T-helper 2 cell treated with Interferon-gamma antibody and Interleukin-4, amounts not matched to agents 5 μg/mL and 100 μg/mL, for 36 hours (primary cell): ENCODE measurements around the gene NIT1.

Source experiments
- DNase-seq: peaks from one replicate; pipeline ENCODE4 v3.0.0; 2021; ENCODE audit warnings: low spot score
- H3K27ac Mint-ChIP-seq: one replicate; pipeline ENCODE4 v1.8.0; 2021; ENCODE audit warnings: mild to moderate bottlenecking, mixed read lengths
- H3K27me3 Mint-ChIP-seq: one replicate; pipeline ENCODE4 v1.8.0; 2021; ENCODE audit warnings: low read depth, mixed read lengths
- H3K36me3 Mint-ChIP-seq: one replicate; pipeline ENCODE4 v1.8.0; 2021; ENCODE audit warnings: low read depth, mixed read lengths
- H3K4me1 Mint-ChIP-seq: one replicate; pipeline ENCODE4 v1.8.0; 2021; ENCODE audit warnings: low read depth, mixed read lengths
- H3K4me3 Mint-ChIP-seq: one replicate; pipeline ENCODE4 v1.8.0; 2022; ENCODE audit warnings: mild to moderate bottlenecking, moderate library complexity, mixed read lengths
- H3K9me3 Mint-ChIP-seq: one replicate; pipeline ENCODE4 v1.8.0; 2021; ENCODE audit warnings: mixed read lengths

Gene NIT1

GRCh38 chr1:161137881-161138280, 20.0 kb downstream of the NIT1 start:
- H3K27ac Mint-ChIP-seq = no peak overlapping the region
- H3K4me1 Mint-ChIP-seq = peaks cover 2% of the 10 kb centered on the region
- no peaks in the 10 kb centered on the region for H3K27me3 Mint-ChIP-seq
- no peak for DNase-seq
- H3K9me3 Mint-ChIP-seq = no peaks in the 10 kb centered on the region
- no peak overlapping the region for H3K4me3 Mint-ChIP-seq
- H3K36me3 Mint-ChIP-seq = no peaks in the 10 kb centered on the region

DNA sequence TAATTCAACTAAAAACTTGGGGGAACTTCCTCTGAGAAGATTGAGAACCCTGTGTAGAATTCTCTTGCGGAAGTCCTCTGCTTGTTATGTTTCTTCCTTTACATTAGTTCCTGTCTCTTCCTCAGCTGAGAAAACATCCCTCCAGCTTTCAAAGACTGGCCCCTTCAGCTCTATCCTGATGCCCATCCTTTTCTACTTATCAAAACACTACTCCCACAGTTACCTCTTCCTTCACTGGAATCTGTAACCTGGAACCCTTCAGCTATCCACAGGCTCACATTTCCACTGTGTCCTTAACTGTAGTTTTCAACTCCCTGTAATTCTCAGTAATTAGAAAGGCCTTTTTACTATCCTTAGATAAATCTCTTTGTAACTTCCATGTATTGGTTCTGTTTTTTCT, 20.5 kb downstream of the NIT1 start:
- Mint-ChIP-seq H3K4me1 (peaks cover 2% of the 10 kb centered on the region), H3K27me3 (no peaks in the 10 kb centered on the region), H3K9me3 (no peaks in the 10 kb centered on the region), H3K36me3 (no peaks in the 10 kb centered on the region), H3K4me3 (no peak overlapping the region), H3K27ac (no peak overlapping the region)
- no peak for DNase-seq

- no peak for DNase-seq
- no peak overlapping the region for H3K27ac Mint-ChIP-seq
- no peaks in the 10 kb centered on the region for H3K9me3 Mint-ChIP-seq
- peaks cover 2% of the 10 kb centered on the region for H3K4me1 Mint-ChIP-seq
- no peaks in the 10 kb centered on the region for H3K36me3 Mint-ChIP-seq
- no peak overlapping the region for H3K4me3 Mint-ChIP-seq
- H3K27me3 Mint-ChIP-seq = no peaks in the 10 kb centered on the region
Observed at GRCh38 chr1:161139766-161140165, 21.9 kb downstream of the NIT1 start.

DNA sequence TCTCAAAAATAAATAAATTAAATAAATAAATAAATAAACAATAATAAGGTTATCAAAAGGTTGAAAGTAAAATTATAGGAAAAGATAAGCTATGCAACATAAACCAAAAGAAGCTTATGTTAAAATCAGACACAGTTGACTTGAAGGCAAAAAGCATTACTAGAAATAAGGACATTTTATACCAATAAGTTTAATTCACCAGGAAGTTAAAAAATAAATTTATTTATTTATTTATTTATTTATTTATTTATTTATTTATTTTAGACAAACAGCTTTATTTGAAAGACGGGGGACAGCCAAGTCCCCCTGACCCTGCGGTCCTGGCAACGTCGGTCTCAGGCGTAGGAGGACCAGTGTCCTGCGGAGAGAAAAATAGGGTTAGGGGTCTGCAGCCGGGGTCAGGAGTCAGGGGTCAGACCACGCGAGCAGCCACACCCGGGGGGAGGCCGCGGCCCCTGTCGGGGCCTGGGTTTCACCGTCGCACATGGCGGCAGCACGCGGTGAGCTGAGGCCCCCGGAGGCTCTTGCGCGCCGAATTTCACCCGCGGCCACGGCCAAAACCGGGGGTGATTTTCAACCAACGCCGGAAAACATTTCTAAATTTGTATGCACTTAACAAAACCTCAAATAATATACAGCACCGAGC, 23.0 kb downstream of the NIT1 start:
- H3K4me1 Mint-ChIP-seq = no peaks in the 10 kb centered on the region
- H3K9me3 Mint-ChIP-seq = no peaks in the 10 kb centered on the region
- no peak for DNase-seq
- H3K4me3 Mint-ChIP-seq = no peak overlapping the region
- no peaks in the 10 kb centered on the region for H3K36me3 Mint-ChIP-seq
- no peaks in the 10 kb centered on the region for H3K27me3 Mint-ChIP-seq
- no peak overlapping the region for H3K27ac Mint-ChIP-seq

- Mint-ChIP-seq H3K36me3 (no peaks in the 10 kb centered on the region), H3K4me3 (no peak overlapping the region), H3K27ac (no peak overlapping the region), H3K4me1 (no peaks in the 10 kb centered on the region), H3K9me3 (no peaks in the 10 kb centered on the region), H3K27me3 (no peaks in the 10 kb centered on the region)
- no peak for DNase-seq
Observed at GRCh38 chr1:161145832-161146231, 27.9 kb downstream of the NIT1 start.

- Mint-ChIP-seq H3K36me3 (peaks cover 20% of the 10 kb centered on the region), H3K27ac (peak overlapping the region; percentile 100), H3K9me3 (no peaks in the 10 kb centered on the region), H3K4me1 (peaks cover 16% of the 10 kb centered on the region), H3K4me3 (peak overlapping the region; percentile 98), H3K27me3 (no peaks in the 10 kb centered on the region)
- no peak for DNase-seq
Observed at GRCh38 chr1:161153176-161153575, 35.3 kb downstream of the NIT1 start.

GRCh38 chr1:161153682-161154337, 35.9 kb downstream of the NIT1 start, which contains the start of gene UFC1:
UFC1 (plus strand) TSS chr1:161153978; CDS start chr1:161153998, 20 bp downstream.
- Mint-ChIP-seq H3K4me3 (peak within 1 kb of the TSS; percentile 98), H3K9me3 (no peaks in the 10 kb centered on the region), H3K4me1 (peaks cover 21% of the 10 kb centered on the region), H3K36me3 (peaks cover 25% of the 10 kb centered on the region), H3K27ac (peak within 1 kb of the TSS; percentile 100), H3K27me3 (no peaks in the 10 kb centered on the region)
- peak; percentile 79 for DNase-seq

GRCh38 chr1:161157867-161158266, 40.0 kb downstream of the NIT1 start:
- Mint-ChIP-seq H3K4me1 (peaks cover 39% of the 10 kb centered on the region), H3K4me3 (peak overlapping the region; percentile 25), H3K36me3 (peaks cover 42% of the 10 kb centered on the region), H3K27me3 (no peaks in the 10 kb centered on the region), H3K27ac (peak overlapping the region; percentile 55), H3K9me3 (no peaks in the 10 kb centered on the region)
- no peak for DNase-seq

DNA sequence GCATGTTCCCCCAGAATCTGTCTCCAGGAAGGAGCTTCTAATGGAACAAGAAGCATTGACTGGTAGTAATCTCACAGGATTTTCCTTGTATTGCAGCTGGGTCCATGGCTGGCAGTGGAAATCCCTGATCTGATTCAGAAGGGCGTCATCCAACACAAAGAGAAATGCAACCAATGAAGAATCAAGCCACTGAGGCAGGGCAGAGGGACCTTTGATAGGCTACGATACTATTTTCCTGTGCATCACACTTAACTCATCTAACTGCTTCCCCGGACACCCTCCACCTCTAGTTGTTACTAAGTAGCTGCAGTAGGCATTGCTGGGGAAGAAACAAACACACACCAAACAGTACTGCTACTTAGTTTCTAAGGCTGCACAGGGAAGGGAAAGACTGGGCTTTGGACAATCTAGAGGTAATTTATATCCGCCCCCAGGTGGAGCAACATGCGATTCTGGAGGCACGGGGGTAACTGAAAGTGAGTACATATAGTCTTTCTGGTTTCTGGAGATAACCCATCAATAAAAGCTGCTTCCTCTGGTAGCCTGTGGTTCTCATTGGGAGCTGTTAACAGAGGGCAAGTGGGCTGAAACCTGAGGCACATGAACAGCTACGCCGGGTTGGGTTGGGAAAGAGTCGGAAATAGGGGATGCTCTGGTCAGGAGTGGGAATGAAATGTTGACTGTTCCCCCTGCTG, 40.6 kb downstream of the NIT1 start:
- H3K27ac Mint-ChIP-seq = peak overlapping the region; percentile 91
- H3K4me3 Mint-ChIP-seq = peak overlapping the region; percentile 88
- H3K4me1 Mint-ChIP-seq = peaks cover 37% of the 10 kb centered on the region
- no peak for DNase-seq
- peaks cover 47% of the 10 kb centered on the region for H3K36me3 Mint-ChIP-seq
- H3K9me3 Mint-ChIP-seq = no peaks in the 10 kb centered on the region
- H3K27me3 Mint-ChIP-seq = no peaks in the 10 kb centered on the region

DNA sequence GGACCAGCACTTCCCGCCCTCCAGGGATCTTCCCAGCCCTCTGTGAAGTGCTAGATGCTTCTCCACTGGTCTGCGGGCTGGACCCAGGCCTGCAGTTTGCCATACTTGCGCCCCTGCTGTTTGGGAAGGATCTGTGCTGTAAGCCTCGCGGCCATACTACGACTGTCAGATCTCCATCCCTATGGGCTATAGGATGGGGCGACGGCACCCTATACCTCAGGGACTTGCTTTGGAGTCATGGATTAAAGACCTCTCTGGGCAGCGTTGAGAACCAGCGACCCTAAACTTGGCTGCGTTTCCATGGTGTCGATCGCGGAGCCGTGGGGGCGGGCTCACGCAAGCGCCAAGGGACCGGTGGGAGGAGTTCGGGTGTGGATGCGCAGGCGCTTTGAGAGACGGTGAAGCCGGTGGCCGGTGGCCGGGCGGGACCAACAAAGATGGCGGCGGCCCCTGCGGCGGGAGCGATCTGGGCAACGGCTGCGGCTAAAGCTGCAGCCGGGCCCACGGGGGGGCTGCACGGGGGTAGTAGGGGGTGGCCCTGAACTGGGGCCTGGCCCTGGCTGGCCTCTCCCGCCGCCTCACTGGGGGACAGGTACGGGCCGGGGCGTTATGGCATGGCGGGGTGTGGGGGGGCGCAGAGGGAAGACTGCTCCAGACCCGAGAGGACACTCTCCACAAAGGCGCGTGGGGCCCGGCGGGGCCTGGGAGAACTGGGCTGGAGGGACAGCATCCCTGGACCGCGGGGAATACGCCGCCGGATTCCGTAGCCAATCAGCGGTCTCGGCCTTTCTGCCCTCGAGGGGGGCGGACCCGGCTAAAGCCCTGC, 41.4 kb downstream of the NIT1 start, which contains the start of gene USP21:
TSS of gene USP21 (plus strand) at position 414 of the 826 bp plus-strand sequence. CDS start 1,141 bp downstream, outside the sequence.
- DNase-seq = peak; percentile 91
- H3K27me3 Mint-ChIP-seq = no peaks in the 10 kb centered on the region
- peaks cover 53% of the 10 kb centered on the region for H3K36me3 Mint-ChIP-seq
- peaks cover 36% of the 10 kb centered on the region for H3K4me1 Mint-ChIP-seq
- no peaks in the 10 kb centered on the region for H3K9me3 Mint-ChIP-seq
- H3K27ac Mint-ChIP-seq = peak within 1 kb of the TSS; percentile 91
- peak within 1 kb of the TSS; percentile 88 for H3K4me3 Mint-ChIP-seq

- Mint-ChIP-seq H3K4me3 (peak overlapping the region; percentile 88), H3K27me3 (no peaks in the 10 kb centered on the region), H3K4me1 (peaks cover 34% of the 10 kb centered on the region), H3K9me3 (no peaks in the 10 kb centered on the region), H3K36me3 (peaks cover 56% of the 10 kb centered on the region), H3K27ac (peak overlapping the region; percentile 78)
- DNase-seq = no peak
Observed at GRCh38 chr1:161159913-161160243, 42.0 kb downstream of the NIT1 start.

GRCh38 chr1:161160671-161161145, 42.8 kb downstream of the NIT1 start:
- DNase-seq = no peak
- H3K4me1 Mint-ChIP-seq = peaks cover 34% of the 10 kb centered on the region
- H3K27me3 Mint-ChIP-seq = no peaks in the 10 kb centered on the region
- peaks cover 53% of the 10 kb centered on the region for H3K36me3 Mint-ChIP-seq
- H3K9me3 Mint-ChIP-seq = no peaks in the 10 kb centered on the region
- peak overlapping the region; percentile 88 for H3K4me3 Mint-ChIP-seq
- peak overlapping the region; percentile 78 for H3K27ac Mint-ChIP-seq

DNA sequence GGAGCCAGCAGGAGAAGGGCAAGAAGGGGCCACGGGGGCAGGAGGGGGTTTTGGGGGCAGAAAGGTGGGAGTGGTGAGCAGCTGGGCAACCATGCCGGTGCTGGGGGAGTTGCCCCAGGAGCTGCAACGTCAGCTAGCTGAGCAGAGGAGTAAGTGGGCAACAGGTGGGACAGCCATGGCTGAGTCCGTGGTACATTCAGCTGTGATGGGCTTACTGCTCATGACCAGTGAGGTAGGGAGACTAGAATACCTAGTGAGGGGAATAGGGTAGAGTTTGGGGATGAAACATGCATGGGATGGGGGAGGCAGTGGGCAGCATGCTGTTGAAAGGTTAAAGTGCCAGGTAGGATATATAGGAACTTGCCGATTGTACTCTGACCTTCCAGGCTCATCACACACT, 43.7 kb downstream of the NIT1 start:
- Mint-ChIP-seq H3K27me3 (no peaks in the 10 kb centered on the region), H3K4me1 (peaks cover 32% of the 10 kb centered on the region), H3K4me3 (peak overlapping the region; percentile 22), H3K9me3 (no peaks in the 10 kb centered on the region), H3K36me3 (peaks cover 53% of the 10 kb centered on the region), H3K27ac (peak overlapping the region; percentile 39)
- no peak for DNase-seq
